Psoas muscle (tissue), 8 donors: ENCODE results near the gene EHD1. TPM values are rescaled to one million over a fixed set of nuclear protein-coding genes. Genes with fewer than 3 reads are reported as not detected.

Source experiments
- ATAC-seq, 4 donors: fragments of 200-7000 bp; cut with Tn5 transposase; one replicate each; pipeline ENCODE4 v1.9.1; 2020; ENCODE audit warnings: moderate library complexity in 3 of 4, mild to moderate bottlenecking in 2 of 4
- DNase-seq, 2 donors: peaks; one replicate each; pipeline ENCODE4 v3.0.0-alpha.2; 2020
- H3K27ac ChIP-seq: fragments of 200-600 bp; one replicate; pipeline ENCODE4 v1.8.0; 2022
- H3K27me3 ChIP-seq, 3 donors: fragments of 200-600 bp in 1 of 3; one replicate each; pipeline versions ENCODE4 v1.6.1 to v1.8.0; 2013 to 2022; ENCODE audit warnings: low read length in 2 of 3, mild to moderate bottlenecking in 2 of 3, moderate library complexity in 1 of 3; ENCODE audit not compliant: insufficient read depth in 3 of 3
- H3K36me3 ChIP-seq, 2 donors: fragments of 200-600 bp in 1 of 2; one replicate each; pipeline versions ENCODE4 v1.6.1 to v1.8.0; 2013 to 2022; ENCODE audit warnings: low read depth in 1 of 2, mild to moderate bottlenecking in 1 of 2, moderate library complexity in 1 of 2; ENCODE audit not compliant: insufficient read depth in 1 of 2
- H3K4me1 ChIP-seq: fragments of 200-600 bp; one replicate; pipeline ENCODE4 v1.8.0; 2022
- H3K4me3 ChIP-seq: fragments of 200-600 bp; one replicate; pipeline ENCODE4 v1.8.0; 2022; ENCODE audit warnings: mild to moderate bottlenecking
- H3K9me3 ChIP-seq: fragments of 200-600 bp; one replicate; pipeline ENCODE4 v1.8.0; 2022
- WGBS, 3 donors: extraction: QIAGEN DNeasy Blood & Tissue Kit; methylation state at CpG; one replicate each; pipeline versions ENCODE4 v1.1.6 to v1.1.7; 2013; 5-methylcytosine and 5-hydroxymethylcytosine counted together
- intact Hi-C, 2 donors: fragments of 100-400 bp; cut with DNase I; formaldehyde crosslinking; loops; one replicate each; pipeline versions ENCODE4 v1.11.0 to v1.14.2; 2022
- polyA plus RNA-seq, 3 donors: library from polyadenylated mRNA; stranded (reverse); fragments of 200-250 nt; gene quantifications; one replicate each; pipeline ENCODE4 v1.2.3, GENCODE V29; 2013
- total RNA-seq, 4 donors: library from RNA; stranded (reverse); fragmentation: NEBNext Ultra II Directional in 2 of 4; extraction: Animal tissue kit (Norgen Biotek cat#: 25700) in 2 of 4; gene quantifications; one replicate each; pipeline versions ENCODE4 v1.2.1 to v1.2.4, GENCODE V29; 2021 to 2023
- TF ChIP-seq, protein P1 (sequence below): fragments of 200-600 bp; IDR thresholded peaks from one replicate; pipeline ENCODE4 v1.8.0; 2022; ENCODE audit warnings: antibody characterized with exemption
- donor health status: healthy with polysubstance abuse.
- donor health status: DM: no; HTN: no; CAD: no; lungs with moderate emphysema.
- donor health status: Bipolar disorder and iron deficiency.
- donor health status: healthy.
- donor health status: DM: yes; HTN: yes; CAD: no.
- donor health status: DM: no; HTN: no; CAD: no.
- donor health status: DM: no; HTN: no; CAD: no.
- donor health status: DM: yes; HTN: yes; CAD: no.

Gene EHD1
- total and polyA plus RNA-seq, 7 donors: 23.5 to 174 (median 58.8) TPM

DNA sequence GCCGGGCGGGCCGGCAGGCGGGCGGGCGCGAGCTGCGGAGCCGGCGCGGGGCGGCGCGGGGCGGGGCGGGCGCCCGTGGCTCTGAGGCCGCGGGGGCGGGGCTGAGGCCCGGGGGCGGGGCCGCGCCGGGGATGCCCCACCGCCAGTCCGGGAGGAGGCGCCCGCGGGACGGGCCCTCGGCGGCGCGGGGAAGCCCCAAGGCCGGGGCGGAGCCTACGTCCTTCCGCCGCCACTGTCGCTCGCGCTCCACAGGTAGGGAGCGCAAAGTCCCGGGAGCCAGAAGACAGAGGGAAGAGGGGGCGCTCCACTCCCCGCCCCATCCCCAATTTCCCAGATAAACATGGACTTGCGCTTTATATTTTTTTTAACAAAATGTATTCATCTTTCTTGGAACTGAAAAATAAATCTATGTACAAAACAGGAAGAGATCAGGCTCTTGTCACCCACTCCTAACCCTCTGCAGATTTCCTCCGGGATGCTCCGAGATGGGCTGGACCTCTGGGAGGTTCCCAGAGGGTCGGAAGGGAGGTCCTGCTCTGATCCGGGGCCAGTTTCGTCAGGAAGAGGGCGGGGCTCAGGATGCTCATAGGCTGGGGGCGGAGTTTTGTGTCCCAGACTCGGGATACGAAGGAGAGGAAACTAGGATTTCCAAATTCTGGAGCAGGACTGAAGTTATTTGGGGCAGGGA is 75.1 kb downstream of the EHD1 start, which contains the start of gene MAP4K2:
Gene MAP4K2, minus strand, starts transcription at position 57 of the 688 bp plus-strand sequence. CDS start 65 bp downstream, outside the sequence.
- peak; percentile 90 to 92 for DNase-seq
- peaks cover 0 to 45% of the 10 kb centered on the region in 2 donors for H3K36me3 ChIP-seq
- intact Hi-C loops: no loop called here
- H3K27ac ChIP-seq: peak within 1 kb of the TSS; percentile 67
- TF ChIP-seq, protein P1, sequence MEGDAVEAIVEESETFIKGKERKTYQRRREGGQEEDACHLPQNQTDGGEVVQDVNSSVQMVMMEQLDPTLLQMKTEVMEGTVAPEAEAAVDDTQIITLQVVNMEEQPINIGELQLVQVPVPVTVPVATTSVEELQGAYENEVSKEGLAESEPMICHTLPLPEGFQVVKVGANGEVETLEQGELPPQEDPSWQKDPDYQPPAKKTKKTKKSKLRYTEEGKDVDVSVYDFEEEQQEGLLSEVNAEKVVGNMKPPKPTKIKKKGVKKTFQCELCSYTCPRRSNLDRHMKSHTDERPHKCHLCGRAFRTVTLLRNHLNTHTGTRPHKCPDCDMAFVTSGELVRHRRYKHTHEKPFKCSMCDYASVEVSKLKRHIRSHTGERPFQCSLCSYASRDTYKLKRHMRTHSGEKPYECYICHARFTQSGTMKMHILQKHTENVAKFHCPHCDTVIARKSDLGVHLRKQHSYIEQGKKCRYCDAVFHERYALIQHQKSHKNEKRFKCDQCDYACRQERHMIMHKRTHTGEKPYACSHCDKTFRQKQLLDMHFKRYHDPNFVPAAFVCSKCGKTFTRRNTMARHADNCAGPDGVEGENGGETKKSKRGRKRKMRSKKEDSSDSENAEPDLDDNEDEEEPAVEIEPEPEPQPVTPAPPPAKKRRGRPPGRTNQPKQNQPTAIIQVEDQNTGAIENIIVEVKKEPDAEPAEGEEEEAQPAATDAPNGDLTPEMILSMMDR: peak; percentile 38
- peaks cover 7% of the 10 kb centered on the region for H3K4me1 ChIP-seq
- WGBS, 3 donors: 0 to 1% (median 0%) methylated on average over 36 to 58 of the region's 58 CpGs
- H3K27me3 ChIP-seq: no peaks in the 10 kb centered on the region
- peak; percentile 85 to 95 (median 93) for ATAC-seq
- no peaks in the 10 kb centered on the region for H3K9me3 ChIP-seq
- peak within 1 kb of the TSS; percentile 66 for H3K4me3 ChIP-seq

- H3K9me3 ChIP-seq: no peaks in the 10 kb centered on the region
- H3K4me1 ChIP-seq: peaks cover 7% of the 10 kb centered on the region
- intact Hi-C loops: no loop called here
- no peak for DNase-seq
- peak overlapping the region; percentile 60 for H3K27ac ChIP-seq
- TF ChIP-seq, protein P1: no peak
- H3K4me3 ChIP-seq: peak overlapping the region; percentile 66
- WGBS, 3 donors: 17 to 24% (median 19%) methylated on average over 34 to 54 of the region's 54 CpGs
- ATAC-seq: peak in 3 of 4 donors; percentile 1 to 8 (median 4)
- peaks cover 0 to 39% of the 10 kb centered on the region in 2 donors for H3K36me3 ChIP-seq
- no peaks in the 10 kb centered on the region for H3K27me3 ChIP-seq
These were observed 75.9 kb downstream of the EHD1 start for GRCh38 chr11:64802370-64803157.

Other genes starting within 250 kb of the EHD1 start
- 1 to 10 TPM; 1.4 to 5.2 (median 3.5) TPM for gene NRXN2, start 155.4 kb downstream of the EHD1 start, total RNA-seq
- 1 to 10 TPM in 1 of 3 donors, under 1 TPM in 2; 0.44 to 1.9 (median 0.60) TPM for gene NRXN2, start 155.4 kb downstream of the EHD1 start, polyA plus RNA-seq
- 1 to 10 TPM; 2.6 to 8.6 (median 6.0) TPM for gene RASGRP2, start 134.5 kb downstream of the EHD1 start, total RNA-seq
- gene RASGRP2, start 134.5 kb downstream of the EHD1 start, polyA plus RNA-seq: 10 to 100 TPM in 1 of 3 donors, 1 to 10 TPM in 2; 6.5 to 14.7 (median 9.1) TPM
- 1,000 to 10,000 TPM; 1,536 to 2,203 (median 1,794) TPM for gene PYGM, start 118.6 kb downstream of the EHD1 start, total RNA-seq
- 1,000 to 10,000 TPM in 2 of 3 donors, 100 to 1,000 TPM in 1; 511 to 1,840 (median 1,729) TPM for gene PYGM, start 118.6 kb downstream of the EHD1 start, polyA plus RNA-seq
- gene SF1, start 100.1 kb downstream of the EHD1 start, total RNA-seq: 100 to 1,000 TPM; 150 to 210 (median 184) TPM
- gene SF1, start 100.1 kb downstream of the EHD1 start, polyA plus RNA-seq: 10 to 100 TPM; 56.2 to 89.6 (median 65.4) TPM
- 1 to 10 TPM; 3.0 to 6.7 (median 4.0) TPM for gene MAP4K2, start 75.4 kb downstream of the EHD1 start, total RNA-seq
- gene MAP4K2, start 75.4 kb downstream of the EHD1 start, polyA plus RNA-seq: 1 to 10 TPM; 4.5 to 6.1 (median 5.6) TPM
- gene MEN1, start 68.1 kb downstream of the EHD1 start, total RNA-seq: 10 to 100 TPM in 2 of 4 donors, 1 to 10 TPM in 2; 7.2 to 13.5 (median 10.3) TPM
- 10 to 100 TPM in 2 of 3 donors, 1 to 10 TPM in 1; 8.7 to 21.2 (median 12.9) TPM for gene MEN1, start 68.1 kb downstream of the EHD1 start, polyA plus RNA-seq
- 1 to 10 TPM in 1 of 4 donors, under 1 TPM in 2, not detected in 1; 0.05 to 2.2 (median 0.08) TPM for gene CDC42BPG, start 34.0 kb downstream of the EHD1 start, total RNA-seq
- under 1 TPM; 0.04 to 0.06 (median 0.05) TPM for gene CDC42BPG, start 34.0 kb downstream of the EHD1 start, polyA plus RNA-seq
- 10 to 100 TPM; 19.5 to 21.6 (median 20.6) TPM for gene ATG2A, start 38.6 kb upstream of the EHD1 start, total RNA-seq
- 10 to 100 TPM; 11.0 to 17.9 (median 15.4) TPM for gene ATG2A, start 38.6 kb upstream of the EHD1 start, polyA plus RNA-seq
- 10 to 100 TPM; 13.2 to 21.9 (median 18.1) TPM for gene PPP2R5B, start 46.1 kb upstream of the EHD1 start, total RNA-seq
- gene PPP2R5B, start 46.1 kb upstream of the EHD1 start, polyA plus RNA-seq: 10 to 100 TPM; 14.9 to 36.1 (median 16.8) TPM
- gene GPHA2, start 57.3 kb upstream of the EHD1 start, total RNA-seq: not detected
- gene GPHA2, start 57.3 kb upstream of the EHD1 start, polyA plus RNA-seq: not detected
- not detected for gene MAJIN, start 93.5 kb upstream of the EHD1 start, total RNA-seq
- not detected for gene MAJIN, start 93.5 kb upstream of the EHD1 start, polyA plus RNA-seq
- gene BATF2, start 118.3 kb upstream of the EHD1 start, total RNA-seq: 1 to 10 TPM; 1.7 to 2.5 (median 2.4) TPM
- gene BATF2, start 118.3 kb upstream of the EHD1 start, polyA plus RNA-seq: 1 to 10 TPM; 2.3 to 8.4 (median 3.4) TPM
- gene ARL2, start 135.5 kb upstream of the EHD1 start, total RNA-seq: 100 to 1,000 TPM; 109 to 171 (median 145) TPM
- gene ARL2, start 135.5 kb upstream of the EHD1 start, polyA plus RNA-seq: 100 to 1,000 TPM; 119 to 168 (median 154) TPM
- 10 to 100 TPM; 15.6 to 21.7 (median 18.7) TPM for gene SNX15, start 148.8 kb upstream of the EHD1 start, total RNA-seq
- gene SNX15, start 148.8 kb upstream of the EHD1 start, polyA plus RNA-seq: 10 to 100 TPM; 26.7 to 66.5 (median 30.3) TPM
- gene SAC3D1, start 162.6 kb upstream of the EHD1 start, total RNA-seq: 10 to 100 TPM in 1 of 4 donors, 1 to 10 TPM in 3; 8.4 to 12.3 (median 9.1) TPM
- 10 to 100 TPM; 10.8 to 19.2 (median 12.9) TPM for gene SAC3D1, start 162.6 kb upstream of the EHD1 start, polyA plus RNA-seq
- 1 to 10 TPM in 2 of 4 donors, under 1 TPM in 2; 0.98 to 4.8 (median 1.9) TPM for gene NAALADL1, start 179.9 kb upstream of the EHD1 start, total RNA-seq
- gene NAALADL1, start 179.9 kb upstream of the EHD1 start, polyA plus RNA-seq: 1 to 10 TPM; 1.3 to 3.7 (median 1.6) TPM
- gene CDCA5, start 205.4 kb upstream of the EHD1 start, total RNA-seq: 1 to 10 TPM in 1 of 4 donors, under 1 TPM in 3; 0.50 to 1.1 (median 0.87) TPM
- 1 to 10 TPM in 2 of 3 donors, under 1 TPM in 1; 0.28 to 1.6 (median 1.3) TPM for gene CDCA5, start 205.4 kb upstream of the EHD1 start, polyA plus RNA-seq
- gene ZFPL1, start 205.6 kb upstream of the EHD1 start, total RNA-seq: 10 to 100 TPM; 22.1 to 29.3 (median 26.2) TPM
- gene ZFPL1, start 205.6 kb upstream of the EHD1 start, polyA plus RNA-seq: 10 to 100 TPM; 43.0 to 55.9 (median 46.8) TPM
- 100 to 1,000 TPM in 1 of 4 donors, 10 to 100 TPM in 3; 82.2 to 105 (median 91.3) TPM for gene VPS51, start 217.6 kb upstream of the EHD1 start, total RNA-seq
- 100 to 1,000 TPM in 1 of 3 donors, 10 to 100 TPM in 2; 60.3 to 110 (median 85.8) TPM for gene VPS51, start 217.6 kb upstream of the EHD1 start, polyA plus RNA-seq
- gene TM7SF2, start 233.3 kb upstream of the EHD1 start, total RNA-seq: 10 to 100 TPM in 2 of 4 donors, 1 to 10 TPM in 2; 5.1 to 13.5 (median 9.5) TPM
- 1 to 10 TPM; 3.2 to 7.8 (median 5.3) TPM for gene TM7SF2, start 233.3 kb upstream of the EHD1 start, polyA plus RNA-seq
- 10 to 100 TPM in 2 of 4 donors, 1 to 10 TPM in 2; 8.6 to 16.1 (median 10.2) TPM for gene ZNHIT2, start 239.1 kb upstream of the EHD1 start, total RNA-seq
- gene ZNHIT2, start 239.1 kb upstream of the EHD1 start, polyA plus RNA-seq: 10 to 100 TPM; 21.7 to 25.7 (median 24.9) TPM
- 100 to 1,000 TPM; 465 to 641 (median 573) TPM for gene FAU, start 243.5 kb upstream of the EHD1 start, total RNA-seq
- 100 to 1,000 TPM; 639 to 798 (median 733) TPM for gene FAU, start 243.5 kb upstream of the EHD1 start, polyA plus RNA-seq
- 10 to 100 TPM; 31.4 to 36.7 (median 32.4) TPM for gene MRPL49, start 243.7 kb upstream of the EHD1 start, total RNA-seq
- gene MRPL49, start 243.7 kb upstream of the EHD1 start, polyA plus RNA-seq: 10 to 100 TPM; 29.0 to 54.1 (median 45.8) TPM